ENCODE data around the gene FAM81A.

- no peak for TF ChIP-seq POLR2A (IDR thresholded peaks at IDR 0.05)
- no peak for TF ChIP-seq CTCF (IDR thresholded peaks at IDR 0.05 in 8 of 11, conservative IDR thresholded peaks at IDR 0.05 in 3 of 11)
Observed at GRCh38 chr15:59519329-59519728, 81.3 kb downstream of the FAM81A start.
